GM19328 (cell line): Measurements from ENCODE around the gene ATF4.

Experiments
- ATAC-seq: cut with Tn5 transposase; IDR thresholded peaks from one replicate; pipeline ENCODE4 v1.9.1; 2021; ENCODE audit warnings: mild to moderate bottlenecking, moderate library complexity; ENCODE audit not compliant: unreplicated experiment

ATF4 gene

GRCh38 chr22:39528080-39528661 lies 7.8 kb downstream of the ATF4 start:
- ATAC-seq = no peak

GRCh38 chr22:39528681-39529486 lies 8.5 kb downstream of the ATF4 start:
- no peak for ATAC-seq

GRCh38 chr22:39529487-39529851 lies 9.1 kb downstream of the ATF4 start:
- no peak for ATAC-seq

- no peak for ATAC-seq
Measured at GRCh38 chr22:39530116-39530515, 9.8 kb downstream of the ATF4 start.

- no peak for ATAC-seq
Measured at GRCh38 chr22:39530692-39531331, 10.4 kb downstream of the ATF4 start.

GRCh38 chr22:39532215-39533073 lies 12.1 kb downstream of the ATF4 start, which contains the start of gene RPS19BP1:
RPS19BP1 (minus strand) TSS chr22:39532748; CDS start chr22:39532738, 10 bp downstream.
- ATAC-seq = peak; percentile 76

- no peak for ATAC-seq
Measured at GRCh38 chr22:39534092-39534506, 13.7 kb downstream of the ATF4 start.

GRCh38 chr22:39534591-39535356 lies 14.4 kb downstream of the ATF4 start:
- no peak for ATAC-seq

- ATAC-seq = no peak
Measured at GRCh38 chr22:39535357-39535725, 15.0 kb downstream of the ATF4 start.

GRCh38 chr22:39535831-39536449 lies 15.6 kb downstream of the ATF4 start:
- no peak for ATAC-seq

GRCh38 chr22:39536711-39537110 lies 16.3 kb downstream of the ATF4 start:
- ATAC-seq = no peak

- no peak for ATAC-seq
Measured at GRCh38 chr22:39537975-39538374, 17.6 kb downstream of the ATF4 start.

GRCh38 chr22:39543095-39543494 lies 22.7 kb downstream of the ATF4 start:
- ATAC-seq = no peak

- no peak for ATAC-seq
Measured at GRCh38 chr22:39545386-39546365, 25.3 kb downstream of the ATF4 start.

- no peak for ATAC-seq
Measured at GRCh38 chr22:39546889-39547586, 26.7 kb downstream of the ATF4 start.

GRCh38 chr22:39547587-39547947 lies 27.2 kb downstream of the ATF4 start:
- ATAC-seq = no peak

GRCh38 chr22:39553429-39553828 lies 33.1 kb downstream of the ATF4 start:
- no peak for ATAC-seq

GRCh38 chr22:39554151-39554550 lies 33.8 kb downstream of the ATF4 start:
- no peak for ATAC-seq
